Measurements from ENCODE around the gene PDK2. TPM values are rescaled to one million over a fixed set of nuclear protein-coding genes. Genes with fewer than 3 reads are reported as not detected.
A peak's percentile ranks its signal among the peaks of the same experiment; 100 is the strongest.

PDK2 gene
- total and polyA plus RNA-seq, 9 of the 15 experiments (the other 6 are each of a cell fraction or from before 2014, with no cell fraction given), result 0.03 to 2.5 (median 1.4) TPM

DNA sequence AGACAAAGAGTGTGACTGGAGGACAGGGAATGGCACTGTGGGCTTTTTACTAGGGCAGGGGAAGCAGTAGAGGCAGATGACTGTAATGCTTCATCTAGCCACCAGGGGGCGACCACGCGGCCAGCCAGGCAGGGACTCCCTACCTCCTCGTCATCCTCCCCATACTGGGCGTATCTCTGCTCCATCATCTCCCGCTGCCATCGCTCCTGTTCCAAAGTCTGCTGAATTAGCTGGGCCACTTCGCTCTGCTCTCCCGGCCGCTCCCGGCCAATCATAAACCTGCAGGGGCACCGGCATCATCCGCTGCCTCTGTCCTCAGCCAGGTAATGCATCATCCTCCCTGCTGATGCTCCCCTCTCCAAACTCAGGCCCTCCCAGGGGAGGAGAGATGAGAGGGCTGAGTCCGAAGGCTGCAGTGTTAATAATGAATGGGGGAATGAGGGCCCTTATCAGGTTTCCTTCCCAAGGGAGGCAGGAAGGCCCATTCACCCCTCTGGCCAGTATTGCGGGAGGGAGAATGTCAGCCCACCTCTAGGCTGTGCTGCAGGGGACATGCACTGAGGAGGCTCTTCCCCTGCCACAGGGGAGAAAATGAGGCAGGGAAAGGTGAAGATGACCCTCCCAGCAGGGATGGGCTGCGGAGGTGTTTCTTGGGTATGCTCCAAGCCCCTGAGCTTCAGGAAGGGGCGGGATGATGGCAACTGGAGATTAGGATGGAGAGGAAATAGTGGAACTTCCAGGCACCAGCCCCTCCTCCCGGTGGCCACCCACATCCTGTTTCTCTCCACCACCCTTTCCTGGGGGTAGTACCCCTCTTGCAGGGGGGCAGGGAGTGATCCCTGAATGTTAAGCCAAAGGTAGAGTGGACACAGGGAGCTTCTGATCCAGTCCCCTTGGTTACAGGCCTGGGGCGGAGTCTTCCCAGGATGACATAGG lies 45.1 kb downstream of the PDK2 start (continued):
- TF ChIP-seq CREB1 (IDR thresholded peaks at IDR 0.05), result peak; percentile 70; the same call in 1 of the 2 replicates
- TF ChIP-seq CREB1 (CRISPR knock-in tag; IDR thresholded peaks at IDR 0.05), result peak; percentile 69; the same call in 1 of the 2 replicates
- TF ChIP-seq, protein P1, sequence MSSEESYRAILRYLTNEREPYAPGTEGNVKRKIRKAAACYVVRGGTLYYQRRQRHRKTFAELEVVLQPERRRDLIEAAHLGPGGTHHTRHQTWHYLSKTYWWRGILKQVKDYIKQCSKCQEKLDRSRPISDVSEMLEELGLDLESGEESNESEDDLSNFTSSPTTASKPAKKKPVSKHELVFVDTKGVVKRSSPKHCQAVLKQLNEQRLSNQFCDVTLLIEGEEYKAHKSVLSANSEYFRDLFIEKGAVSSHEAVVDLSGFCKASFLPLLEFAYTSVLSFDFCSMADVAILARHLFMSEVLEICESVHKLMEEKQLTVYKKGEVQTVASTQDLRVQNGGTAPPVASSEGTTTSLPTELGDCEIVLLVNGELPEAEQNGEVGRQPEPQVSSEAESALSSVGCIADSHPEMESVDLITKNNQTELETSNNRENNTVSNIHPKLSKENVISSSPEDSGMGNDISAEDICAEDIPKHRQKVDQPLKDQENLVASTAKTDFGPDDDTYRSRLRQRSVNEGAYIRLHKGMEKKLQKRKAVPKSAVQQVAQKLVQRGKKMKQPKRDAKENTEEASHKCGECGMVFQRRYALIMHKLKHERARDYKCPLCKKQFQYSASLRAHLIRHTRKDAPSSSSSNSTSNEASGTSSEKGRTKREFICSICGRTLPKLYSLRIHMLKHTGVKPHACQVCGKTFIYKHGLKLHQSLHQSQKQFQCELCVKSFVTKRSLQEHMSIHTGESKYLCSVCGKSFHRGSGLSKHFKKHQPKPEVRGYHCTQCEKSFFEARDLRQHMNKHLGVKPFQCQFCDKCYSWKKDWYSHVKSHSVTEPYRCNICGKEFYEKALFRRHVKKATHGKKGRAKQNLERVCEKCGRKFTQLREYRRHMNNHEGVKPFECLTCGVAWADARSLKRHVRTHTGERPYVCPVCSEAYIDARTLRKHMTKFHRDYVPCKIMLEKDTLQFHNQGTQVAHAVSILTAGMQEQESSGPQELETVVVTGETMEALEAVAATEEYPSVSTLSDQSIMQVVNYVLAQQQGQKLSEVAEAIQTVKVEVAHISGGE (CRISPR knock-in tag; IDR thresholded peaks at IDR 0.05), result no peak
- no peak for TF ChIP-seq SMARCA4 (IDR thresholded peaks at IDR 0.05)
- no peak for TF ChIP-seq ZBED1 (IDR thresholded peaks at IDR 0.05)
- TF ChIP-seq CSDE1 (IDR thresholded peaks at IDR 0.05), result no peak
- no peak for TF ChIP-seq TCF7L2 (IDR thresholded peaks at IDR 0.05; ENCODE audit: low read depth, low read length)
- TF ChIP-seq MCM5 (IDR thresholded peaks at IDR 0.05; ENCODE audit: low read depth), result no peak
- TF ChIP-seq, protein P2, sequence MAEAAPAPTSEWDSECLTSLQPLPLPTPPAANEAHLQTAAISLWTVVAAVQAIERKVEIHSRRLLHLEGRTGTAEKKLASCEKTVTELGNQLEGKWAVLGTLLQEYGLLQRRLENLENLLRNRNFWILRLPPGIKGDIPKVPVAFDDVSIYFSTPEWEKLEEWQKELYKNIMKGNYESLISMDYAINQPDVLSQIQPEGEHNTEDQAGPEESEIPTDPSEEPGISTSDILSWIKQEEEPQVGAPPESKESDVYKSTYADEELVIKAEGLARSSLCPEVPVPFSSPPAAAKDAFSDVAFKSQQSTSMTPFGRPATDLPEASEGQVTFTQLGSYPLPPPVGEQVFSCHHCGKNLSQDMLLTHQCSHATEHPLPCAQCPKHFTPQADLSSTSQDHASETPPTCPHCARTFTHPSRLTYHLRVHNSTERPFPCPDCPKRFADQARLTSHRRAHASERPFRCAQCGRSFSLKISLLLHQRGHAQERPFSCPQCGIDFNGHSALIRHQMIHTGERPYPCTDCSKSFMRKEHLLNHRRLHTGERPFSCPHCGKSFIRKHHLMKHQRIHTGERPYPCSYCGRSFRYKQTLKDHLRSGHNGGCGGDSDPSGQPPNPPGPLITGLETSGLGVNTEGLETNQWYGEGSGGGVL (CRISPR knock-in tag; IDR thresholded peaks at IDR 0.05), result no peak
- peak; percentile 31 for TF ChIP-seq ZFP36 (IDR thresholded peaks at IDR 0.05; ENCODE audit: low read depth, low read length, partially characterized antibody)
- no peak for TF ChIP-seq SIN3B (IDR thresholded peaks at IDR 0.05; ENCODE audit: low read depth)
- TF ChIP-seq SNRNP70 (optimal IDR thresholded peaks at IDR 0.05; ENCODE audit: low read depth, low read length), result no peak
- no peak for TF ChIP-seq RFX7 (CRISPR knock-in tag; IDR thresholded peaks at IDR 0.05)
- TF ChIP-seq PHB2 (IDR thresholded peaks at IDR 0.05; ENCODE audit: low read depth), result no peak
- peak; percentile 34; the same call in 1 of the 2 replicates for TF ChIP-seq TOE1 (IDR thresholded peaks at IDR 0.05; ENCODE audit: borderline replicate concordance)
- no peak for TF ChIP-seq TOE1 (CRISPR knock-in tag; IDR thresholded peaks at IDR 0.05; ENCODE audit: borderline replicate concordance, low read depth)
- no peak for TF ChIP-seq HNRNPL (IDR thresholded peaks at IDR 0.05; ENCODE audit: low read depth, low read length)
- TF ChIP-seq ZNF696 (CRISPR knock-in tag; conservative IDR thresholded peaks at IDR 0.05), result no peak
- TF ChIP-seq CEBPB (tag; IDR thresholded peaks at IDR 0.05), result no peak
- TF ChIP-seq SAFB2 (IDR thresholded peaks at IDR 0.05; ENCODE audit: borderline replicate concordance, low read depth, low read length, severe bottlenecking), result no peak
- TF ChIP-seq GTF2A2 (tag; IDR thresholded peaks at IDR 0.05), result no peak
- no peak for TF ChIP-seq ZBTB8A (IDR thresholded peaks at IDR 0.05; ENCODE audit: partially characterized antibody)
- TF ChIP-seq KLF10 (CRISPR knock-in tag; IDR thresholded peaks at IDR 0.05), result no peak

Measured in K562 (cell line).